Measurements from ENCODE around the gene FBXL7. TPM values are rescaled to one million over a fixed set of nuclear protein-coding genes. Genes with fewer than 3 reads are reported as not detected.
A peak's percentile ranks its signal among the peaks of the same experiment; 100 is the strongest.

The FBXL7 gene
- total and polyA plus RNA-seq, 2 of the 8 experiments (the other 6 are each of a cell fraction or from before 2014, with no cell fraction given): 17.7 to 17.8 TPM

- peak overlapping the region in 1 of 2 experiments; percentile 11; a peak in 1 of 4 replicates for H3K4me2 ChIP-seq (ENCODE audit: insufficient read depth in 1 of 2, low read depth in 2 of 2, low read length in 2 of 2)
- no peak for DNase-seq (ENCODE audit: low read depth in 1 of 2, low spot score in 2 of 2)
- POLR2A ChIA-PET (ENCODE audit: partially characterized antibody): no interaction called here
- TF ChIP-seq EGR1 (IDR thresholded peaks at IDR 0.05; ENCODE audit: borderline replicate concordance, low read depth, low read length) (no peak), ASH2L (IDR thresholded peaks at IDR 0.05; ENCODE audit: low read length) (no peak), RAD21 (IDR thresholded peaks at IDR 0.05 in 1 of 2, conservative IDR thresholded peaks at IDR 0.05 in 1 of 2; ENCODE audit: low read depth in 2 of 2, low read length in 2 of 2) (no peak), SIN3A (conservative IDR thresholded peaks at IDR 0.05 in 1 of 2, IDR thresholded peaks at IDR 0.05 in 1 of 2; ENCODE audit: low read depth in 1 of 2, low read length in 2 of 2) (no peak), SIRT6 (IDR thresholded peaks at IDR 0.05; ENCODE audit: low read length) (no peak), SUZ12 (IDR thresholded peaks at IDR 0.05; ENCODE audit: low read length) (no peak), TAF1 (IDR thresholded peaks at IDR 0.05; ENCODE audit: low read depth, low read length) (no peak), TAF7 (optimal IDR thresholded peaks at IDR 0.05; ENCODE audit: borderline replicate concordance, low read depth, low read length) (no peak)
Measured at GRCh38 chr5:15933259-15934207, 433.6 kb downstream of the FBXL7 start.

More at GRCh38 chr5:15933259-15934207, 433.6 kb downstream of the FBXL7 start:
- H3K23me2 ChIP-seq (ENCODE audit: low read depth, low read length): no peaks in the 10 kb centered on the region
- no peak overlapping the region for H2BK20ac ChIP-seq (ENCODE audit: low read length)
- WGBS, 2 experiments (ENCODE audit: extremely low coverage in 1 of 2, insufficient coverage in 1 of 2, insufficient read length in 1 of 2, insufficient replicate concordance in 2 of 2, low coverage in 1 of 2, low lambda C conversion rate in 2 of 2, missing lambda C conversion rate in 1 of 2): 81% methylated on average over 13 of the region's 13 CpGs; no CpG with 5 or more reads in 1 of the 2 experiments
- H3K56ac ChIP-seq (replicated peaks; ENCODE audit: insufficient read length, low read depth, low read length): no peak overlapping the region
- no peak overlapping the region for H4K8ac ChIP-seq (ENCODE audit: extremely low read depth, insufficient read depth, low read length)
- no peaks in the 10 kb centered on the region; a peak in 1 of 4 replicates for H3K9me3 ChIP-seq (ENCODE audit: insufficient read depth in 2 of 2, low read depth in 1 of 2, low read length in 1 of 2)
- H4K5ac ChIP-seq (ENCODE audit: insufficient read length, low read depth, low read length): no peak overlapping the region
- no peak overlapping the region for H4K91ac ChIP-seq (replicated peaks; ENCODE audit: insufficient read length, low read length)
- CTCF ChIA-PET (ENCODE audit: partially characterized antibody): interaction anchor here (0.6 kb wide), 1 partner anchor 176 kb away, joined by 3 read pairs; no protein-coding TSS in a partner anchor
- no peak overlapping the region for H2AK5ac ChIP-seq (ENCODE audit: low read depth, low read length)
- H2BK120ac ChIP-seq (replicated peaks; ENCODE audit: low read depth, low read length): no peak overlapping the region
- no peak for FAIRE-seq
- H3K79me2 ChIP-seq (ENCODE audit: control insufficient read depth in 1 of 2, insufficient read depth in 2 of 2, low read length in 2 of 2): no peaks in the 10 kb centered on the region
- peaks cover 0 to 3% (median 0%) of the 10 kb centered on the region in 4 experiments; a peak in 1 of 7 replicates for H3K4me1 ChIP-seq (replicated peaks in 1 of 4; ENCODE audit: control insufficient read depth in 3 of 4, insufficient read depth in 4 of 4, low read length in 3 of 4)
- no peak overlapping the region for H3K4me3 ChIP-seq (ENCODE audit: extremely low read depth in 1 of 4, insufficient read depth in 2 of 4, low read depth in 3 of 4, low read length in 4 of 4)
- no peaks in the 10 kb centered on the region for H4K20me1 ChIP-seq (replicated peaks in 1 of 2; ENCODE audit: control insufficient read depth in 1 of 2, insufficient read depth in 2 of 2, low read length in 2 of 2)
- H3K79me1 ChIP-seq (ENCODE audit: low read depth, low read length): no peaks in the 10 kb centered on the region
- H2BK5ac ChIP-seq (ENCODE audit: low read depth, low read length): no peak overlapping the region
- no peaks in the 10 kb centered on the region for H3K27me3 ChIP-seq (replicated peaks in 1 of 4; ENCODE audit: control insufficient read depth in 3 of 4, extremely low read depth in 1 of 4, insufficient read depth in 3 of 4, low read length in 3 of 4)
- H3K18ac ChIP-seq (ENCODE audit: extremely low read depth, low read length): no peak overlapping the region
- no peak overlapping the region for H3K9ac ChIP-seq (replicated peaks in 1 of 4; ENCODE audit: extremely low read depth in 1 of 4, low read depth in 3 of 4, low read length in 3 of 4)
- H2BK12ac ChIP-seq (ENCODE audit: low read depth, low read length): no peak overlapping the region
- H3K27ac ChIP-seq (ENCODE audit: low read depth, low read length): no peak overlapping the region
- H3K14ac ChIP-seq (ENCODE audit: insufficient read length): no peak overlapping the region
- H3K4ac ChIP-seq (replicated peaks; ENCODE audit: insufficient read length, low read depth, low read length): no peak overlapping the region
- no peak overlapping the region for H3K23ac ChIP-seq (ENCODE audit: insufficient read length)
- no peak overlapping the region for H2BK15ac ChIP-seq (ENCODE audit: low read length)
- H3K36me3 ChIP-seq (ENCODE audit: control insufficient read depth in 2 of 4, insufficient read depth in 4 of 4, low read length in 3 of 4): peaks cover 0 to 8% (median 2%) of the 10 kb centered on the region in 4 experiments; a peak in 3 of 8 replicates
- H2AFZ ChIP-seq (ENCODE audit: low read length): no peak overlapping the region

All from H1 (cell line).